ENCODE measurements around the gene GPER1.
"Not testable (repeated sequence)": the region's sequence is repeated elsewhere in the genome, so short reads cannot be mapped to it uniquely, and the experiment has no call there.

Gene GPER1

DNA sequence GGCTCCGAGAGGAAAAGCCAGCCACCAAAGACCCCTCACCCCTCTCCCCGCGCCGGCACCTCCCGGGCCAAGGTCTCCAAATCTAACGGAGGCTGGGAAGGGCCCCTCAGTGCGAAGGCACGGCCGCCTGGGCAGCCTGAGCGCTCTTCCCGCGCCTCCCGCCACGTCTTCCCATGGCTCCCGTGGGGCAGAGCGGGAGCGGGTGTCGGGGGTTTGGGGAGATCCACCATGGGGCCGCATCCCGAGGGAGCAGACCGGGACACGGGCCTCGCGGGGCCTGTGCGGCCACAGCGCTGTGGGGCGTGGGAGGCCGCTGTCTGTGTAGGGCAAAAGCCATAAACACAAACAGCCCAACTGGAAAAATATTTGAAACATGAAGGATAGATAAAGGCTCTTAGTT lies 22.4 kb downstream of the GPER1 start:
- FAIRE-seq (no peak), DNase-seq (ENCODE audit: insufficient read length, low spot score) (no peak)
- TF ChIP-seq, protein P1, sequence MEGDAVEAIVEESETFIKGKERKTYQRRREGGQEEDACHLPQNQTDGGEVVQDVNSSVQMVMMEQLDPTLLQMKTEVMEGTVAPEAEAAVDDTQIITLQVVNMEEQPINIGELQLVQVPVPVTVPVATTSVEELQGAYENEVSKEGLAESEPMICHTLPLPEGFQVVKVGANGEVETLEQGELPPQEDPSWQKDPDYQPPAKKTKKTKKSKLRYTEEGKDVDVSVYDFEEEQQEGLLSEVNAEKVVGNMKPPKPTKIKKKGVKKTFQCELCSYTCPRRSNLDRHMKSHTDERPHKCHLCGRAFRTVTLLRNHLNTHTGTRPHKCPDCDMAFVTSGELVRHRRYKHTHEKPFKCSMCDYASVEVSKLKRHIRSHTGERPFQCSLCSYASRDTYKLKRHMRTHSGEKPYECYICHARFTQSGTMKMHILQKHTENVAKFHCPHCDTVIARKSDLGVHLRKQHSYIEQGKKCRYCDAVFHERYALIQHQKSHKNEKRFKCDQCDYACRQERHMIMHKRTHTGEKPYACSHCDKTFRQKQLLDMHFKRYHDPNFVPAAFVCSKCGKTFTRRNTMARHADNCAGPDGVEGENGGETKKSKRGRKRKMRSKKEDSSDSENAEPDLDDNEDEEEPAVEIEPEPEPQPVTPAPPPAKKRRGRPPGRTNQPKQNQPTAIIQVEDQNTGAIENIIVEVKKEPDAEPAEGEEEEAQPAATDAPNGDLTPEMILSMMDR (IDR thresholded peaks at IDR 0.05; ENCODE audit: insufficient read depth, missing control alignments): no peak

DNA sequence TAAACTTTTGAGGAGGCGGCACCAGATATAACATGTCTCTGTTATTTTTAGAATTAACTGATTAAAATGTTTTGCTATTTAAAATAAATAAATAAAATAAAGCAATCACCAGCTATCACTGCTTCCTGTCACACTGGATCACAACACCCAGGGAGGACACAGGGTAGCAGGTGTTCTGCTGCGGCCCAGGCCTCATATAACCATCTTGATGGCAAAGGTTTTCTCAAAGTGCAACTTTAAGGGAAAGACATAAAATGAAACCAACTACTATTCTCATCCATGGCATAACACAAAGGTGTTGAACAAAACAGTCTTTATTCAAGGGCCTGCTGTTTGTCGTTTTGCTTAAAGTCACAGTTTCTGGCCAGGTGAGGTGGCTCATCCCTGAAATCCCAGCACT lies 23.2 kb downstream of the GPER1 start:
- no peak for FAIRE-seq
- TF ChIP-seq, protein P1 (IDR thresholded peaks at IDR 0.05; ENCODE audit: insufficient read depth, missing control alignments): no peak
- DNase-seq (ENCODE audit: insufficient read length, low spot score): no peak

- no peak for DNase-seq (ENCODE audit: insufficient read length, low spot score)
These were observed 24.2 kb downstream of the GPER1 start for GRCh38 chr7:1112109-1112508.

GRCh38 chr7:1112625-1113547 lies 25.0 kb downstream of the GPER1 start:
- TF ChIP-seq, protein P1 (IDR thresholded peaks at IDR 0.05; ENCODE audit: insufficient read depth, missing control alignments): no peak
- DNase-seq (ENCODE audit: insufficient read length, low spot score) (no peak), FAIRE-seq (no peak)

More at GRCh38 chr7:1112109-1112508, 24.2 kb downstream of the GPER1 start:
- FAIRE-seq: no peak
- TF ChIP-seq, protein P1 (IDR thresholded peaks at IDR 0.05; ENCODE audit: insufficient read depth, missing control alignments): no peak

DNA sequence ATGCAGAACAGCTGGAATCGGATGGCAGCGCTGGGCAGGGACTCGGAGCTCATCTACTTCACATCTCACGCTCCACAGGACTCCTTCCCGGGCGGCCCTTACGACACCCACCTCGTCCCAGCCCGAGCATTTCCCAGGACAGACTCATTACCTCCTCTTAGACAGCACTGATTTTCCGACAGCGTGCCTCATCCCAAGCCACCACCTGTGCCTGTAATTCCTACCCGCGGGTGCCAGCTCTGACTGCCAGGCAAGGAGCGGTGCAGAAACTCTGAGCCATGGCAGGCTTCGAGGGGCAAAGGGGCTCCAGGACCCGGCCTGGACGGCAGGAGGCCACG lies 25.6 kb downstream of the GPER1 start:
- TF ChIP-seq, protein P1 (IDR thresholded peaks at IDR 0.05; ENCODE audit: insufficient read depth, missing control alignments): no peak
- DNase-seq (ENCODE audit: insufficient read length, low spot score): no peak
- FAIRE-seq: no peak

DNA sequence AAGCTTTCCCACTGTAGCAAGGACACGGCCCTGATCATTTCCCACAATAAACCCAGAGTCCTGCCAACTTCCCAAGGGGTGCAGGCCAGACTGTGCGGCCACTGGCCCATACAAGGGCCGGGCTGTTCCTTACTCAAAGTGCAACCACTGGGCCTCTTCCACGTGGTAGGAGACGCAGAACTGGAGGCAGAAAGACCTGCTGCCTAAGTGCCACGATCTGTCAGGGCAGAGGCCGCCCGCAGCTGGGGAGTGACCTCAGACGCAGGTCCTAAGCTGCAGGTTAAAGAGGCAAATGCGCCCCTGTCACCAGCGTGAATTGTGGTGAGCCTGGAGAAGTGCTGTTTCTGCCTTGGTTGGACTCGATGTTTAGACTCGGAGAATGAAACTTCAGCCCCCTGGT lies 26.2 kb downstream of the GPER1 start:
- DNase-seq (ENCODE audit: insufficient read length, low spot score) (no peak), FAIRE-seq (no peak)
- TF ChIP-seq, protein P1 (IDR thresholded peaks at IDR 0.05; ENCODE audit: insufficient read depth, missing control alignments): no peak

DNA sequence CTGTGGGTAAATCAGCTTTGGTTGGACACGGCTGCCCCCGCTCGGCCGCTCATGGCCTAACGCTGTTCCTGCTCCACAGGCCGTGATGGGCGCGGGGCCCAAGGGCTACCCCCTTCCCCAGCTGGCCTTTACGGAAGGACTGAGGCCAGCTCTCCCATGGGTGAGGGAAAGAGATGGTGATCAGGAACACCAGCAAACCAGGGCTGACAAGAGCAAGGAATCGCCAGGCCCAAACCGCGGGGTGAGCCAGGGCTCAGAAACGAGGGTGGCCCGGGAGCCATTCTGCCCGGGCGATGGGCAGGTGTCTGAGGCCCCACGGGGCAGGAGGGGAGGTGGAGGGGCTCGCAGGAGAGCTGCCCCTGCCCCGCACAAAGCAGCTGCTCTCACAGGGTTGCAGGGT lies 26.6 kb downstream of the GPER1 start:
- no peak for FAIRE-seq
- DNase-seq (ENCODE audit: insufficient read length, low spot score): no peak
- TF ChIP-seq, protein P1 (IDR thresholded peaks at IDR 0.05; ENCODE audit: insufficient read depth, missing control alignments): no peak

GRCh38 chr7:1115171-1116045 lies 27.5 kb downstream of the GPER1 start:
- FAIRE-seq: not testable (repeated sequence)

DNA sequence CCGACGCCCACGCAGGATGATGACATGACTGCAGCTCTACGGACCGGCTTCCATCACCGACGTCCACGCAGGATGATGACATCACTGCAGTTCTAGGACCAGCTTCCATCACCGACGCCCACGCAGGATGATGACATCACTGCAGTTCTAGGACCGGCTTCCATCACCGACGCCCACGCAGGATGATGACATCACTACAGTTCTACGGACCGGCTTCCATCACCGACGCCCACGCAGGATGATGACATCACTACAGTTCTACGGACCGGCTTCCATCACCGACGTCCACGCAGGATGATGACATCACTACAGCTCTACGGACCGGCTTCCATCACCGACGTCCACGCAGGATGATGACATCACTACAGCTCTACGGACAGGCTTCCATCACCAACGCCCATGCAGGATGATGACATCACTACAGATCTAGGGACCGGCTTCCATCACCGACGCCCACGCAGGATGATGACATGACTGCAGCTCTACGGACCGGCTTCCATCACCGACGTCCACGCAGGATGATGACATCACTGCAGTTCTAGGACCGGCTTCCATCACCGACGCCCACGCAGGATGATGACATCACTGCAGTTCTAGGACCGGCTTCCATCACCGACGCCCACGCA lies 28.6 kb downstream of the GPER1 start:
- not testable (repeated sequence) for FAIRE-seq; DNase-seq (ENCODE audit: insufficient read length, low spot score)

More at GRCh38 chr7:1115171-1116045, 27.5 kb downstream of the GPER1 start:
- not testable (repeated sequence) for DNase-seq (ENCODE audit: insufficient read length, low spot score)

Data from D721Med (cell line).